GM21576 (cell line): ENCODE measurements around the gene ARHGAP26.

Experiments
- ATAC-seq: cut with Tn5 transposase; IDR thresholded peaks from one replicate; pipeline ENCODE4 v1.9.1; 2021; ENCODE audit warnings: mild to moderate bottlenecking, moderate library complexity; ENCODE audit not compliant: unreplicated experiment

ARHGAP26 gene

GRCh38 chr5:142845954-142846398 is 75.8 kb downstream of the ARHGAP26 start:
- ATAC-seq, result peak; percentile 55

GRCh38 chr5:142846406-142846805 is 76.2 kb downstream of the ARHGAP26 start:
- ATAC-seq, result peak; percentile 4

- no peak for ATAC-seq
Measured at GRCh38 chr5:142847898-142848790, 78.0 kb downstream of the ARHGAP26 start.

GRCh38 chr5:142849466-142849865 is 79.3 kb downstream of the ARHGAP26 start:
- ATAC-seq, result no peak

DNA sequence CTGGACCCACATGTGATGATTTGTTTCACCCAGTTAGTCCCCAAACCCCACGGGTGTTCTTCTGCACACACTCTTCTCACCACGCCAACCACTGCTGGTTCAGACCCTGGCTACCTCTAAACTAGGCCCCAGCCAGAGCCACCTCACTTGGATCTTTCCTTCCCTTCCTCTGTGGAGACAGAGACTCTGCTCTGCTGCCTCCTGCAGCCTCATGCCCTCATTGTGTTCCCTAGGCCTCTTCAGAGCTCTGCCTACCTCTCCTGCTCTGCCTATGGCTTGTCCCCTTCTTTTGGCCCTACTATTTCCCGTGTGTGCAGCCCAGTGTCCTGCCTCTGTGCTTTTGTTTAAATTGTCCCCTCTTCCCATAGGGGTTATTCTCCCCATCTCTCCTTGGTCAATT is 79.7 kb downstream of the ARHGAP26 start:
- no peak for ATAC-seq

GRCh38 chr5:142851731-142852130 is 81.6 kb downstream of the ARHGAP26 start:
- no peak for ATAC-seq

GRCh38 chr5:142852416-142853198 is 82.4 kb downstream of the ARHGAP26 start:
- ATAC-seq, result no peak

- ATAC-seq, result no peak
Measured at GRCh38 chr5:142853682-142854081, 83.5 kb downstream of the ARHGAP26 start.

GRCh38 chr5:142856269-142856782 is 86.1 kb downstream of the ARHGAP26 start:
- ATAC-seq, result no peak

GRCh38 chr5:142857405-142857804 is 87.2 kb downstream of the ARHGAP26 start:
- no peak for ATAC-seq

GRCh38 chr5:142859037-142859436 is 88.9 kb downstream of the ARHGAP26 start:
- no peak for ATAC-seq

- ATAC-seq, result no peak
Measured at GRCh38 chr5:142860270-142860669, 90.1 kb downstream of the ARHGAP26 start.

GRCh38 chr5:142861011-142861410 is 90.8 kb downstream of the ARHGAP26 start:
- ATAC-seq, result no peak

- no peak for ATAC-seq
Measured at GRCh38 chr5:142862594-142862993, 92.4 kb downstream of the ARHGAP26 start.

- no peak for ATAC-seq
Measured at GRCh38 chr5:142863856-142864255, 93.7 kb downstream of the ARHGAP26 start.

DNA sequence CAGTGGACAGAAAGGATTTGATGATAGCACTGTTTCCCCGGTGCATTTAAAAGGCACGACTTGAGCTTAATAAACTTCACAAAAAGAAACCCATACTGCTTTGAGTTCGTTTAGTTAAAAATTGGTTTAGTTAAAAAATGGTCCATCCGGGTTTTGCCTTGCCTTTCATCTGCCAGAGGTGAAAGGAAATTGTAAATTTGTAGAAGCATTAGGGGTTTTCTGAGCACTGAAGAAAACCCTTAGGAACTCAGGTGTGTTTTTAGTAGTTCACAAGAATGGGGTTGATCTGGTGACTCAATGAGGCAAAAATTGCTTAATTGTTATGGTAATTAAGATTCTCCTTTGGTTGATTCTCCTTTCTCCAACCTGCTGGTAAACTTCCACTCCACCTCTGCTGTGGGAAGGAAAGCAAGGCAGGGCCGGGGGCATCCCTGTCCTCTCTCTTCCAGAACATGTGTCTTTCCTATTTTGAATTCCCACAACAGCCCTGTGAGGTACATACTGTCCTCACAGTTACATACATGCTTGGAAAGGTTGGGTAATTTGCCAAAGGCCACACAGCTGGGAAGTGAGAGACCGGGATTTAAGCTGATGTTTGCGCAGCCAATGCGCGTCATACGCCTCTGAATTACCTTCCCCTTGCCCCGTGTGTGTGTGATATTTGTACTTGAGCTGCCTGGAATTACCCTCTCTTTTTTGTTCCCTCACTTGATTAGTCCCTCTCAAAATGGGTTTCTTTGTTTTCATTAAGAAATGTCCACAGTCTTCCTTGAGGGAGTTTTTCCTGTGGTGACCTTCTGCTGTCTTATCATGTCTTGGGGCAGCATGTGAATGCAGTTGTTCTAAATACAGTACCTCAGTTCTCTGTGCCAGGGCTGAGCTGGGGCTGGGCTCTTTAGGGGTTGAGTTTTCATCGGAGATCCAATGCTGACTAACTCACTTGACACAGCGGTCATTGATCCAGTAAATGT is 94.4 kb downstream of the ARHGAP26 start:
- ATAC-seq, result no peak

DNA sequence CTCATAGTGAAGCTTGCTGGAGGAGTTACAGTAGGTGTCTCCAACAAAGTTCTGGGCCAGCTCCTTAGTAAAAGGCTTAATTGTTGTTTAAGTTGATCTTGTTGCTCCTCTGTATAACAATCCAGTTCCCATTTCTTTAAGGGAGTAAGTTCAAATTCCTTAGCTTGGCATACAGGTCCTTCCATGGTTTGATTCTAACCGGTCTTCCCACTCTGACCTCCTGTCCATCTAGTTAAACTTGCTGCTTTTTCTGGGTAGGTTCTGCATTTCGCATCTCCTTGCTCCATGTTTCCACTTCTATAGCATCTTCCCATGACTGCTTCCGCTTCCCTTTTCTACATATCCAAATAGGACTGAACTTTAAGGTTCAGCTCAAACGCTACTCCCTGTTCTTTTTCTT is 95.5 kb downstream of the ARHGAP26 start:
- ATAC-seq, result no peak

DNA sequence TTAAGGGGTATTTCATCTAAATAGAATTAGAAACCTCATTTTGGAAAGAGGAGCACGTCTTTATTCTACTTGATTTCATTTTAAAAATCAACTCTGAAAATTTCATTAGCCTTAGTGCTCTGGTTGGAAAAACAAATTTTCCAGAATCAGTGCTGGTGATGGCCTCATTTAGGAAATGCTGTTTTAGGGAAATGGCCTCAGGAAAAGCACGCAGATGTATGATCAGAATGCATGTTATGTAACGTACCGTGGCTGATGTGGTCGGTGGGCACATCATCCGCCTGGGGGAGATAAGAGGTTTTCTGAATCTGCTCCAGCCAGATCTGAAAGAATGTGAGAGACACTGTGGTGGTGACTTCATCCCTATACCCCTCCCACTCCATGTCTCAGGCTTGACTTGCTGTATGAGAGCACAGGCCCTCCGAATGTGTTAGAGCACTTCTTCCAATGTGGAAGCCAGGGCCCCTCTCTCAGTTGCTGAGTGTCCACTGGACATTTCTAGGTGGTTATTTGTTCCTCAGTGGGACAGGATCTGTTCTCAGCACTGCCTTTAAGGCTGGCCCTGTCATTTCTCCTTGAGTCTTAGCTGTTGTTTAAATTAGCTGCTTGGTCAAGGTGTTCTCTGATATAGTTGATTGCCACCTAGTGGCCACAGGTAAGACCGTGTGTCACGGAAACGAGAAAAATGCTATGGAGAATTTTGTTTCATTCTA is 96.5 kb downstream of the ARHGAP26 start:
- peak; percentile 67 for ATAC-seq

DNA sequence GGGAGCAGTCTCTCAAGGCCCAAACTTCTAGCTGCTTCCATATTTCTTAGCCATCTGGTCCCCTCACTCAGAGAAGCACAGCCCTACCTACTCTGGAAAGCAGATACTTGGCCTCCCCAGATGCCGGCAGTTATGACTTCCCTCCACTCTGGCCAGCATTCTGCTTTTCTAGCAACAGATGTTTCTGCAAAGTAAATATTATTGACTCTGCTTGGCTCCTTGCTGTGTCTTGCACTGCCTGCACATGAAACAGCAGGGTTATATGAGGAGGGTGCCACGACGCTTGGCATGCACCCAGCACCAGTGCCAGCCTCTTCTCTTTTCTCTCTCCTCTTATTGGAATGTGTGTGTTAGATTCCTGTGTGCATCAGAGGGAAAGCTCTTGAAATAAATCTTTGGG is 99.7 kb downstream of the ARHGAP26 start:
- no peak for ATAC-seq
